ENCODE data around the gene CLIC6. TPM values are rescaled to one million over a fixed set of nuclear protein-coding genes. Genes with fewer than 3 reads are reported as not detected.

The CLIC6 gene
- total and polyA plus RNA-seq, 9 of the 15 experiments (the other 6 are each of a cell fraction or from before 2014, with no cell fraction given) = not detected

DNA sequence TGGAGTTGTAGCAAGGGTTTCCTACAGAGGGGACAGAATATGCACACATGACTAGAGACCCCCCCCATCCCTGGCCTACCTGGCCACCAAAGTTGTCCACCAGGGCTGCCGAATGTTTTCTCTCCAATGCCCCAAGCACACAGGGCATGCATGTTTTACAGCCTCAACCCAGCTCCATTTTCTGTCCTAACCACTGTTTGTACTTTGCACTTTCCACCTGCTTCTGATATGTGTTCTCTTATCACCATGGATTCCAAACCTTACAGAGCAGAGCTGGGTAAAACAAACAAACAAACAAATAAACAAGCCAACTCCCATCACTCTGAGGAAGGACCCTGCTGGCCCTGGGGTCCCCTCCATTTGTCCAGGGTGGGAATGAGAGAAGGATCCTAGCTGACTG, 27.3 kb downstream of the CLIC6 start (continued):
- TF ChIP-seq HEY1 (CRISPR knock-in tag; IDR thresholded peaks at IDR 0.05; ENCODE audit: borderline replicate concordance) (no peak), HIVEP1 (CRISPR knock-in tag; IDR thresholded peaks at IDR 0.05) (no peak), KDM1A (IDR thresholded peaks at IDR 0.05) (no peak), SMARCA5 (IDR thresholded peaks at IDR 0.05) (no peak)
- TF ChIP-seq, protein P1, sequence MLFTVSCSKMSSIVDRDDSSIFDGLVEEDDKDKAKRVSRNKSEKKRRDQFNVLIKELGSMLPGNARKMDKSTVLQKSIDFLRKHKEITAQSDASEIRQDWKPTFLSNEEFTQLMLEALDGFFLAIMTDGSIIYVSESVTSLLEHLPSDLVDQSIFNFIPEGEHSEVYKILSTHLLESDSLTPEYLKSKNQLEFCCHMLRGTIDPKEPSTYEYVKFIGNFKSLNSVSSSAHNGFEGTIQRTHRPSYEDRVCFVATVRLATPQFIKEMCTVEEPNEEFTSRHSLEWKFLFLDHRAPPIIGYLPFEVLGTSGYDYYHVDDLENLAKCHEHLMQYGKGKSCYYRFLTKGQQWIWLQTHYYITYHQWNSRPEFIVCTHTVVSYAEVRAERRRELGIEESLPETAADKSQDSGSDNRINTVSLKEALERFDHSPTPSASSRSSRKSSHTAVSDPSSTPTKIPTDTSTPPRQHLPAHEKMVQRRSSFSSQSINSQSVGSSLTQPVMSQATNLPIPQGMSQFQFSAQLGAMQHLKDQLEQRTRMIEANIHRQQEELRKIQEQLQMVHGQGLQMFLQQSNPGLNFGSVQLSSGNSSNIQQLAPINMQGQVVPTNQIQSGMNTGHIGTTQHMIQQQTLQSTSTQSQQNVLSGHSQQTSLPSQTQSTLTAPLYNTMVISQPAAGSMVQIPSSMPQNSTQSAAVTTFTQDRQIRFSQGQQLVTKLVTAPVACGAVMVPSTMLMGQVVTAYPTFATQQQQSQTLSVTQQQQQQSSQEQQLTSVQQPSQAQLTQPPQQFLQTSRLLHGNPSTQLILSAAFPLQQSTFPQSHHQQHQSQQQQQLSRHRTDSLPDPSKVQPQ (CRISPR knock-in tag; IDR thresholded peaks at IDR 0.05; ENCODE audit: borderline replicate concordance) = no peak

DNA sequence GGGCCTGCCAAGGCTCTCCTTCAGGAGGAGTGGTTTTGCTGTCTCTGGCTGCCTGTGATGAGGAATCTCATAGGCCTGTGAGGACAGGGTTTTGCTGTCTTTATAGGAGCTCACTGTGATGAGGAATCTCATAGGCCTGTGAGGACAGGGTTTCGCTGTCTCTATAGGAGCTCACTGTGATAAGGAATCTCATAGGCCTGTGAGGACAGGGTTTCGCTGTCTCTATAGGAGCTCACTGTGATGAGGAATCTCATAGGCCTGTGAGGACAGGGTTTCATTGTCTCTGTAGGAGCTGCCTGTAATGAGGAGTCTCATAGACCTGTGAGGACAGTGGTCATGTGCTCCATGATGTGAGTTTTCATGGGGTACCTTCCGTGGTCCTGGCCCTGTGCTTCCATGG, 29.0 kb downstream of the CLIC6 start:
- H4K20me1 ChIP-seq (replicated peaks; ENCODE audit: control insufficient read depth, insufficient read depth, low read length) = no peaks in the 10 kb centered on the region
- no peak overlapping the region for H2AFZ ChIP-seq (ENCODE audit: low read depth, low read length)
- in situ Hi-C loops (cut with MboI) (no loop called here), intact Hi-C loops (cut with micrococcal nuclease) (no loop called here)
- H3K27me3 ChIP-seq (ENCODE audit: control insufficient read depth in 2 of 2, insufficient read depth in 2 of 2, low read length in 2 of 2) = peaks cover 25 to 32% of the 10 kb centered on the region in 2 experiments; a peak in 4 of 5 replicates
- no peak overlapping the region for H3K9ac ChIP-seq (ENCODE audit: insufficient read depth in 1 of 2, low read depth in 2 of 2, low read length in 2 of 2)
- 4% methylated on average over 3 of the region's 3 CpGs for WGBS (ENCODE audit: insufficient coverage, low coverage, missing lambda C conversion rate)
- no peak for FAIRE-seq
- no peak overlapping the region for H3K27ac ChIP-seq (ENCODE audit: extremely low read depth, low read depth, low read length)
- no peak overlapping the region for H3K4me2 ChIP-seq (ENCODE audit: insufficient read depth, low read length)
- no peaks in the 10 kb centered on the region for H3K9me1 ChIP-seq (ENCODE audit: control insufficient read depth, insufficient read depth, low read length)
- CTCF ChIA-PET (ENCODE audit: low intra/inter-chr PET ratio) = no interaction called here
- no peak for DNase-seq (ENCODE audit: extremely low read depth in 1 of 4, low spot score in 3 of 4)
- H3K36me3 ChIP-seq (ENCODE audit: control insufficient read depth, insufficient read depth, low read length) = no peaks in the 10 kb centered on the region
- H3K4me3 ChIP-seq = no peak overlapping the region
- ATAC-seq = no peak
- POLR2A ChIA-PET = interaction anchor here (0.7 to 0.8 kb wide), 3 partner anchors 10 to 891 kb away, joined by 3 to 4 read pairs (median 3); no protein-coding TSS in a partner anchor
- no peaks in the 10 kb centered on the region for H3K79me2 ChIP-seq (ENCODE audit: control insufficient read depth, insufficient read depth, low read length)
- TF ChIP-seq ZNF780A (CRISPR knock-in tag; IDR thresholded peaks at IDR 0.05) = no peak
- TF ChIP-seq CCNT2 (IDR thresholded peaks at IDR 0.05; ENCODE audit: borderline replicate concordance, extremely low read depth, insufficient read length, low read depth, low read length) = no peak
- no peak for TF ChIP-seq SPI1 (IDR thresholded peaks at IDR 0.05; ENCODE audit: borderline replicate concordance, low read depth, low read length)
- TF ChIP-seq ZNF507 (tag; conservative IDR thresholded peaks at IDR 0.05) = no peak
- TF ChIP-seq, protein P2, sequence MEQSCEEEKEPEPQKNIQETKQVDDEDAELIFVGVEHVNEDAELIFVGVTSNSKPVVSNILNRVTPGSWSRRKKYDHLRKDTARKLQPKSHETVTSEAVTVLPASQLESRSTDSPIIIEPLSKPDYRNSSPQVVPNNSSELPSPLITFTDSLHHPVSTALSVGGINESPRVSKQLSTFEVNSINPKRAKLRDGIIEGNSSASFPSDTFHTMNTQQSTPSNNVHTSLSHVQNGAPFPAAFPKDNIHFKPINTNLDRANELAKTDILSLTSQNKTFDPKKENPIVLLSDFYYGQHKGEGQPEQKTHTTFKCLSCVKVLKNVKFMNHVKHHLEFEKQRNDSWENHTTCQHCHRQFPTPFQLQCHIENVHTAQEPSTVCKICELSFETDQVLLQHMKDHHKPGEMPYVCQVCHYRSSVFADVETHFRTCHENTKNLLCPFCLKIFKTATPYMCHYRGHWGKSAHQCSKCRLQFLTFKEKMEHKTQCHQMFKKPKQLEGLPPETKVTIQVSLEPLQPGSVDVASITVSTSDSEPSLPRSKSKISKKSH (CRISPR knock-in tag; IDR thresholded peaks at IDR 0.05) = no peak
- TF ChIP-seq DMBX1 (CRISPR knock-in tag; IDR thresholded peaks at IDR 0.05; ENCODE audit: borderline replicate concordance) = no peak
- TF ChIP-seq SREBF2 (CRISPR knock-in tag; IDR thresholded peaks at IDR 0.05) = no peak
- TF ChIP-seq SIN3B (IDR thresholded peaks at IDR 0.05; ENCODE audit: low read depth) = no peak
- no TSS peak for BruUV-seq (replicated peaks)
- H3K4me1 ChIP-seq (replicated peaks in 1 of 2; ENCODE audit: control insufficient read depth in 2 of 2, insufficient read depth in 2 of 2, low read length in 2 of 2) = no peaks in the 10 kb centered on the region; a peak in 1 of 5 replicates
- H3K9me3 ChIP-seq (replicated peaks; ENCODE audit: control insufficient read depth, insufficient read depth, low read depth, low read length) = no peaks in the 10 kb centered on the region
